HCT116 (cell line): ENCODE measurements around the gene NBL1. TPM values are rescaled to one million over a fixed set of nuclear protein-coding genes. Genes with fewer than 3 reads are reported as not detected.

Experiments used
- ATAC-seq: fragments of 200-7000 bp; cut with Tn5 transposase; 2 replicates; pipeline ENCODE4 v1.9.1; 2020; ENCODE audit warnings: mild to moderate bottlenecking, moderate library complexity
- BruUV-seq: library from RNA; stranded (reverse); fragments of 400-500 nt; replicated peaks from 2 replicates; lab custom pipeline; 2021; lab: Mats Ljungman, UMichigan
- CTCF ChIA-PET: fragments of 300-600 bp; sonication (Branson Sonifier 250); formaldehyde crosslinking; loops from one replicate; lab custom pipeline; 2021; ENCODE audit warnings: antibody characterized with exemption; lab: Charles Lee
- POLR2A ChIA-PET: fragments of 300-600, 350-600 bp; sonication (Branson Sonifier 250); formaldehyde crosslinking; loops from one replicate; lab custom pipeline; 2021; ENCODE audit warnings: antibody characterized with exemption; lab: Charles Lee
- RAD21 ChIA-PET, 2 experiments: fragments of 300-600 bp; sonication (Branson Sonifier 250); formaldehyde crosslinking; loops; one replicate each; lab custom pipeline; 2023; ENCODE audit warnings: low total read pairs in 2 of 2; ENCODE audit not compliant: uncharacterized antibody in 2 of 2, unreplicated experiment in 2 of 2, low non-redundant PET in 1 of 2; lab: Charles Lee
- DNase-seq: peaks from one replicate; pipeline ENCODE4 v3.0.0-alpha.2; 2010; ENCODE audit warnings: low read depth, low spot score
- H2AFZ ChIP-seq: fragments of 200-600 bp; shearing (Covaris generic), sonication (generic); 2 replicates; pipeline ENCODE4 v1.6.1; 2017; ENCODE audit warnings: low read depth, mixed run types, mixed read lengths, antibody characterized with exemption, low read length; ENCODE audit not compliant: poor library complexity, severe bottlenecking
- H3K27ac ChIP-seq: 2 replicates; pipeline ENCODE4 v1.5.1; 2012; ENCODE audit warnings: low read depth, low read length
- H3K27me3 ChIP-seq: fragments of 200-600 bp; sonication (generic); 2 replicates; pipeline ENCODE4 v1.6.1; 2016; ENCODE audit warnings: mixed run types, low read length, mixed read lengths; ENCODE audit not compliant: insufficient read depth
- H3K36me3 ChIP-seq, 2 experiments: fragments of 200-500 bp in 1 of 2; fragments of 200-600 bp in 1 of 2; sonication (Bioruptor generic) in 1 of 2; sonication (generic) in 1 of 2; 2 replicates each; pipeline versions ENCODE4 v1.5.1 to v1.6.1; 2014 to 2016; ENCODE audit warnings: low read length in 2 of 2, inconsistent platforms in 1 of 2, mixed read lengths in 1 of 2, mixed run types in 1 of 2; ENCODE audit not compliant: insufficient read depth in 2 of 2, control insufficient read depth in 1 of 2
- H3K4me1 ChIP-seq, 2 experiments: fragments of 200-600 bp in 1 of 2; sonication (generic) in 1 of 2; 2 replicates each; pipeline versions ENCODE4 v1.5.1 to v1.6.1; 2012 to 2017; ENCODE audit warnings: low read length in 2 of 2, inconsistent platforms in 1 of 2, mild to moderate bottlenecking in 1 of 2, mixed read lengths in 1 of 2, mixed run types in 1 of 2, moderate library complexity in 1 of 2; ENCODE audit not compliant: insufficient read depth in 2 of 2, control insufficient read depth in 1 of 2
- H3K4me2 ChIP-seq: fragments of 200-600 bp; sonication (generic); 2 replicates; pipeline ENCODE4 v1.6.1; 2017; ENCODE audit warnings: mixed run types, low read length, mixed read lengths
- H3K4me3 ChIP-seq, 2 experiments: fragments of 200-600 bp in 1 of 2; sonication (generic) in 1 of 2; replicated peaks in 1 of 2; 2 replicates each; pipeline ENCODE4 v1.5.1; 2011 to 2016; ENCODE audit warnings: low read length in 2 of 2, control low read depth in 1 of 2, low read depth in 1 of 2, mild to moderate bottlenecking in 1 of 2, mixed read lengths in 1 of 2, mixed run types in 1 of 2
- H3K79me2 ChIP-seq: fragments of 200-600 bp; sonication (generic); 2 replicates; pipeline ENCODE4 v1.6.1; 2017; ENCODE audit warnings: mild to moderate bottlenecking, mixed run types, low read length, moderate library complexity, mixed read lengths; ENCODE audit not compliant: insufficient read depth
- H3K9ac ChIP-seq: fragments of 200-600 bp; sonication (generic); 2 replicates; pipeline ENCODE4 v1.6.1; 2016; ENCODE audit warnings: low read length, mixed read lengths
- H3K9me2 ChIP-seq: fragments of 200-600 bp; sonication (generic), shearing (Covaris generic); 2 replicates; pipeline ENCODE4 v1.6.1; 2017; ENCODE audit warnings: mixed run types, mild to moderate bottlenecking, moderate library complexity; ENCODE audit not compliant: insufficient read depth
- H3K9me3 ChIP-seq, 2 experiments: fragments of 200-500 bp in 1 of 2; fragments of 200-600 bp in 1 of 2; sonication (Bioruptor generic) in 1 of 2; sonication (generic) in 1 of 2; 2 replicates each; pipeline ENCODE4 v1.6.1; 2014 to 2017; ENCODE audit warnings: low read length in 2 of 2, mixed read lengths in 2 of 2, inconsistent platforms in 1 of 2, low read depth in 1 of 2, mild to moderate bottlenecking in 1 of 2, mixed run types in 1 of 2, moderate library complexity in 1 of 2; ENCODE audit not compliant: control insufficient read depth in 1 of 2, insufficient read depth in 1 of 2
- H4K20me1 ChIP-seq: fragments of 200-600 bp; sonication (generic), shearing (Covaris generic); 2 replicates; pipeline ENCODE4 v1.6.1; 2017; ENCODE audit warnings: mixed run types, mild to moderate bottlenecking, moderate library complexity; ENCODE audit not compliant: insufficient read depth
- ATF3 ChIP-seq: IDR thresholded peaks from 2 replicates; pipeline ENCODE4 v1.6.1; 2012
- CTCF ChIP-seq, 3 experiments: fragments of 200-600 bp in 1 of 3; sonication (generic) in 1 of 3; IDR thresholded peaks in 2 of 3; conservative IDR thresholded peaks in 1 of 3; 2 replicates each; pipeline ENCODE4 v1.5.1; 2012 to 2017; ENCODE audit warnings: low read depth in 2 of 3, low read length in 2 of 3, antibody characterized with exemption in 1 of 3, borderline replicate concordance in 1 of 3, control low read depth in 1 of 3, mild to moderate bottlenecking in 1 of 3, mixed read lengths in 1 of 3, mixed run types in 1 of 3, moderate library complexity in 1 of 3; ENCODE audit not compliant: insufficient read depth in 1 of 3
- EGR1 ChIP-seq: IDR thresholded peaks from 2 replicates; pipeline ENCODE4 v1.6.1; 2012; ENCODE audit warnings: low read depth
- EZH2 ChIP-seq: fragments of 200-600 bp; sonication (generic); IDR thresholded peaks from 2 replicates; pipeline ENCODE4 v1.6.1; 2017; ENCODE audit warnings: antibody characterized with exemption, mixed run types
- FOSL1 ChIP-seq: IDR thresholded peaks from 2 replicates; pipeline ENCODE4 v1.6.1; 2012; ENCODE audit warnings: low read depth
- JUND ChIP-seq: IDR thresholded peaks from 2 replicates; pipeline ENCODE4 v1.6.1; 2012
- POLR2A ChIP-seq: IDR thresholded peaks from 2 replicates; pipeline ENCODE4 v1.7.0; 2011; ENCODE audit warnings: borderline replicate concordance; ENCODE audit not compliant: insufficient read depth, insufficient read length; ENCODE audit errors: extremely low read depth
- POLR2AphosphoS5 ChIP-seq: IDR thresholded peaks from 2 replicates; pipeline ENCODE4 v1.6.1; 2011; ENCODE audit warnings: mild to moderate bottlenecking, low read depth, low read length, moderate library complexity
- REST ChIP-seq: IDR thresholded peaks from 2 replicates; pipeline ENCODE4 v1.6.1; 2012; ENCODE audit warnings: low read depth
- SIN3A ChIP-seq: IDR thresholded peaks from 2 replicates; pipeline ENCODE4 v1.6.1; 2012; ENCODE audit warnings: low read depth
- SP1 ChIP-seq: IDR thresholded peaks from 2 replicates; pipeline ENCODE4 v1.6.1; 2012; ENCODE audit warnings: low read depth
- TCF7L2 ChIP-seq: IDR thresholded peaks from 2 replicates; pipeline ENCODE4 v1.7.0; 2011; ENCODE audit warnings: borderline replicate concordance, inconsistent platforms; ENCODE audit not compliant: insufficient read depth, insufficient read length; ENCODE audit errors: extremely low read depth
- ZFX ChIP-seq: fragments of 450-650 bp; IDR thresholded peaks from 2 replicates; pipeline ENCODE4 v1.6.1; 2017
- intact Hi-C: fragments of 100-400 bp; cut with micrococcal nuclease; formaldehyde crosslinking; loops from 2 replicates; pipeline ENCODE4 v1.10.0; 2022
- total RNA-seq: library from RNA; stranded (reverse); gene quantifications from one replicate; pipeline ENCODE4 v1.2.1, GENCODE V29; 2021; ENCODE audit not compliant: unreplicated experiment

NBL1 gene
- total RNA-seq, 1 experiment from 2014 or later: 75.4 TPM

- Histone ChIP-seq H3K4me2 (no peak overlapping the region), H4K20me1 (no peaks in the 10 kb centered on the region), H3K27me3 (no peaks in the 10 kb centered on the region), H3K9ac (no peak overlapping the region), H3K36me3 (peaks cover 2 to 3% of the 10 kb centered on the region in 2 experiments; a peak in 2 of 4 replicates), H3K79me2 (no peaks in the 10 kb centered on the region), H3K4me3 (no peak overlapping the region), H3K4me1 (no peaks in the 10 kb centered on the region), H3K9me2 (no peaks in the 10 kb centered on the region), H3K9me3 (no peaks in the 10 kb centered on the region), H2AFZ (no peak overlapping the region), H3K27ac (no peak overlapping the region)
- no peak for ATAC-seq
- no peak for DNase-seq
- intact Hi-C loops: no loop called here
- ChIA-PET RAD21 (no interaction called here), POLR2A (no interaction called here), CTCF (no interaction called here)
- BruUV-seq: no TSS peak
- TF ChIP-seq POLR2A (no peak), JUND (no peak), EZH2 (no peak), REST (no peak)
Measured at GRCh38 chr1:19628879-19629278, 15.2 kb upstream of the NBL1 start.

- Histone ChIP-seq H3K27ac (no peak overlapping the region), H4K20me1 (no peaks in the 10 kb centered on the region), H3K27me3 (no peaks in the 10 kb centered on the region), H3K4me2 (no peak overlapping the region), H3K79me2 (no peaks in the 10 kb centered on the region), H3K9me3 (no peaks in the 10 kb centered on the region), H3K9ac (no peak overlapping the region), H3K36me3 (peaks cover 2 to 3% of the 10 kb centered on the region in 2 experiments; a peak in 2 of 4 replicates), H3K4me3 (no peak overlapping the region), H3K9me2 (no peaks in the 10 kb centered on the region), H3K4me1 (no peaks in the 10 kb centered on the region), H2AFZ (no peak overlapping the region)
- intact Hi-C loops: no loop called here
- ATAC-seq (no peak), DNase-seq (no peak)
- no TSS peak for BruUV-seq
- RAD21 ChIA-PET: no interaction called here
- POLR2A ChIA-PET: no interaction called here
- TF ChIP-seq ATF3: no peak
- TF ChIP-seq TCF7L2: no peak
- TF ChIP-seq ZFX: no peak
- TF ChIP-seq EGR1: no peak
- no peak for TF ChIP-seq FOSL1
- no peak for TF ChIP-seq POLR2A
- TF ChIP-seq POLR2AphosphoS5: no peak
- no peak for TF ChIP-seq SP1
- TF ChIP-seq CTCF (IDR thresholded peaks at IDR 0.05 in 2 of 3, conservative IDR thresholded peaks at IDR 0.05 in 1 of 3; ENCODE audit: borderline replicate concordance in 1 of 3, insufficient read depth in 1 of 3, low read depth in 2 of 3, low read length in 2 of 3): no peak
- no peak for TF ChIP-seq SIN3A
- CTCF ChIA-PET: interaction anchor here (2.0 kb wide), 1 partner anchor 25 kb away, joined by 5 read pairs; no protein-coding TSS in a partner anchor
Measured at GRCh38 chr1:19629357-19629756, 14.8 kb upstream of the NBL1 start.
